Measurements from ENCODE around the gene RIMOC1. TPM values are rescaled to one million over a fixed set of nuclear protein-coding genes. Genes with fewer than 3 reads are reported as not detected.

Gene RIMOC1
- total and polyA plus RNA-seq, 10 of the 15 experiments (the other 5 are each of a cell fraction or from before 2014, with no cell fraction given) = 3.9 to 33.1 (median 16.0) TPM

DNA sequence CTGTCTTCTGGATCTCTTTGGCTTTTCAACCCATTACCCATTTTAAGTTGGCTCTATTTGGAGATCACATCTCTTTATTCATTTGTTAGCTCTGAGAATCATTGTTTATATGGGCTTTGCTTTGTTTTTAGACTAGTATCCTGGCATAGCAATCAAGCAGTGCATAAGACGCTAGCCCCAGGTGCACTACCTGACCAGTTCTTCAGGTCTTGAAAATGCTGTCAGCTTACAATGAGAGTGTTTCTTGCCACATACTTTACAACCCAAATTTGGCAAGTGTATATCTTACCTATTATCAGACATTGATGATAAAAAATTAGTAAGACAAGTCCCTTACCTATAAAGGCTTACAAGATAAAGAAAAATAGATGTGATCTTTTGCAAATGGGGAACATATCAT, 46.2 kb upstream of the RIMOC1 start:
- DNase-seq (ENCODE audit: low read depth, low spot score) (no peak), FAIRE-seq (no peak), ATAC-seq (no peak)
- ChIA-PET POLR2A (interaction anchor here (1.5 kb wide), 1 partner anchor 199 kb away, joined by 4 read pairs; no protein-coding TSS in a partner anchor), RAD21 (ENCODE audit: unreplicated experiment) (interaction anchor here (0.7 to 5.9 kb wide), 7 partner anchors 7 to 1021 kb away, joined by 3 to 127 read pairs (median 3); partner anchors contain the start of gene FBXO4), CTCF (interaction anchor here (0.6 to 11.0 kb wide), 11 partner anchors 9 to 909 kb away, joined by 3 to 300 read pairs (median 7); partner anchors contain the start of gene FBXO4), SMC1A (ENCODE audit: uncharacterized antibody, unreplicated experiment) (interaction anchor here (0.8 to 8.5 kb wide), 5 partner anchors 8 to 198 kb away, joined by 3 to 172 read pairs (median 5); no protein-coding TSS in a partner anchor)
- 100% methylated on average over 1 of the region's 1 CpG for WGBS (ENCODE audit: insufficient coverage, insufficient replicate concordance, low lambda C conversion rate, missing lambda C conversion rate)
- Histone ChIP-seq H3K4me1 (ENCODE audit: control insufficient read depth, insufficient read depth, low read length) (no peaks in the 10 kb centered on the region), H3K4me3 (no peak overlapping the region), H3K4me2 (ENCODE audit: control insufficient read depth, insufficient read depth) (no peak overlapping the region), H4K20me1 (ENCODE audit: control insufficient read depth, insufficient read depth) (no peaks in the 10 kb centered on the region), H3K36me3 (ENCODE audit: control insufficient read depth in 2 of 2, insufficient read depth in 2 of 2, low read length in 1 of 2) (peaks cover 0 to 16% of the 10 kb centered on the region in 2 experiments; a peak in 3 of 4 replicates), H3K9me3 (replicated peaks; ENCODE audit: control insufficient read depth, insufficient read depth, low read length) (no peaks in the 10 kb centered on the region), H3K27ac (ENCODE audit: control insufficient read depth, insufficient read depth) (no peak overlapping the region), H3K27me3 (replicated peaks in 1 of 2; ENCODE audit: control insufficient read depth in 2 of 2, insufficient read depth in 2 of 2, low read length in 1 of 2) (no peaks in the 10 kb centered on the region), H3K9ac (ENCODE audit: control insufficient read depth, insufficient read depth, low read length) (no peak overlapping the region), H2AFZ (ENCODE audit: control insufficient read depth, low read depth, low read length) (no peak overlapping the region), H3K79me2 (ENCODE audit: control insufficient read depth, insufficient read depth, low read length) (no peaks in the 10 kb centered on the region)
- TF ChIP-seq CHD4 (IDR thresholded peaks at IDR 0.05) = no peak
- TF ChIP-seq ZBED1 (IDR thresholded peaks at IDR 0.05; ENCODE audit: borderline replicate concordance) = no peak
- TF ChIP-seq ZNF217 (IDR thresholded peaks at IDR 0.05) = no peak
- TF ChIP-seq SUZ12 (IDR thresholded peaks at IDR 0.05; ENCODE audit: unreplicated experiment) = no peak
- TF ChIP-seq ZZZ3 (IDR thresholded peaks at IDR 0.05; ENCODE audit: control insufficient read depth, insufficient read length, low read depth) = no peak
- TF ChIP-seq SRF (IDR thresholded peaks at IDR 0.05; ENCODE audit: low read depth in 2 of 2, low read length in 2 of 2) = no peak
- TF ChIP-seq IKZF1 (conservative IDR thresholded peaks at IDR 0.05) = no peak
- no peak for TF ChIP-seq KLF5 (IDR thresholded peaks at IDR 0.05; ENCODE audit: partially characterized antibody)
- no peak for TF ChIP-seq TCF7 (IDR thresholded peaks at IDR 0.05; ENCODE audit: borderline replicate concordance)
- no peak for TF ChIP-seq CHD1 (IDR thresholded peaks at IDR 0.05; ENCODE audit: low read depth, low read length)
- TF ChIP-seq SMARCA5 (IDR thresholded peaks at IDR 0.05) = no peak
- TF ChIP-seq, protein P1, sequence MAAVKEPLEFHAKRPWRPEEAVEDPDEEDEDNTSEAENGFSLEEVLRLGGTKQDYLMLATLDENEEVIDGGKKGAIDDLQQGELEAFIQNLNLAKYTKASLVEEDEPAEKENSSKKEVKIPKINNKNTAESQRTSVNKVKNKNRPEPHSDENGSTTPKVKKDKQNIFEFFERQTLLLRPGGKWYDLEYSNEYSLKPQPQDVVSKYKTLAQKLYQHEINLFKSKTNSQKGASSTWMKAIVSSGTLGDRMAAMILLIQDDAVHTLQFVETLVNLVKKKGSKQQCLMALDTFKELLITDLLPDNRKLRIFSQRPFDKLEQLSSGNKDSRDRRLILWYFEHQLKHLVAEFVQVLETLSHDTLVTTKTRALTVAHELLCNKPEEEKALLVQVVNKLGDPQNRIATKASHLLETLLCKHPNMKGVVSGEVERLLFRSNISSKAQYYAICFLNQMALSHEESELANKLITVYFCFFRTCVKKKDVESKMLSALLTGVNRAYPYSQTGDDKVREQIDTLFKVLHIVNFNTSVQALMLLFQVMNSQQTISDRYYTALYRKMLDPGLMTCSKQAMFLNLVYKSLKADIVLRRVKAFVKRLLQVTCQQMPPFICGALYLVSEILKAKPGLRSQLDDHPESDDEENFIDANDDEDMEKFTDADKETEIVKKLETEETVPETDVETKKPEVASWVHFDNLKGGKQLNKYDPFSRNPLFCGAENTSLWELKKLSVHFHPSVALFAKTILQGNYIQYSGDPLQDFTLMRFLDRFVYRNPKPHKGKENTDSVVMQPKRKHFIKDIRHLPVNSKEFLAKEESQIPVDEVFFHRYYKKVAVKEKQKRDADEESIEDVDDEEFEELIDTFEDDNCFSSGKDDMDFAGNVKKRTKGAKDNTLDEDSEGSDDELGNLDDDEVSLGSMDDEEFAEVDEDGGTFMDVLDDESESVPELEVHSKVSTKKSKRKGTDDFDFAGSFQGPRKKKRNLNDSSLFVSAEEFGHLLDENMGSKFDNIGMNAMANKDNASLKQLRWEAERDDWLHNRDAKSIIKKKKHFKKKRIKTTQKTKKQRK (IDR thresholded peaks at IDR 0.05; ENCODE audit: low read depth, low read length) = no peak
- no peak for TF ChIP-seq STAT3 (IDR thresholded peaks at IDR 0.05; ENCODE audit: low read depth, low read length)
- TF ChIP-seq, protein P2, sequence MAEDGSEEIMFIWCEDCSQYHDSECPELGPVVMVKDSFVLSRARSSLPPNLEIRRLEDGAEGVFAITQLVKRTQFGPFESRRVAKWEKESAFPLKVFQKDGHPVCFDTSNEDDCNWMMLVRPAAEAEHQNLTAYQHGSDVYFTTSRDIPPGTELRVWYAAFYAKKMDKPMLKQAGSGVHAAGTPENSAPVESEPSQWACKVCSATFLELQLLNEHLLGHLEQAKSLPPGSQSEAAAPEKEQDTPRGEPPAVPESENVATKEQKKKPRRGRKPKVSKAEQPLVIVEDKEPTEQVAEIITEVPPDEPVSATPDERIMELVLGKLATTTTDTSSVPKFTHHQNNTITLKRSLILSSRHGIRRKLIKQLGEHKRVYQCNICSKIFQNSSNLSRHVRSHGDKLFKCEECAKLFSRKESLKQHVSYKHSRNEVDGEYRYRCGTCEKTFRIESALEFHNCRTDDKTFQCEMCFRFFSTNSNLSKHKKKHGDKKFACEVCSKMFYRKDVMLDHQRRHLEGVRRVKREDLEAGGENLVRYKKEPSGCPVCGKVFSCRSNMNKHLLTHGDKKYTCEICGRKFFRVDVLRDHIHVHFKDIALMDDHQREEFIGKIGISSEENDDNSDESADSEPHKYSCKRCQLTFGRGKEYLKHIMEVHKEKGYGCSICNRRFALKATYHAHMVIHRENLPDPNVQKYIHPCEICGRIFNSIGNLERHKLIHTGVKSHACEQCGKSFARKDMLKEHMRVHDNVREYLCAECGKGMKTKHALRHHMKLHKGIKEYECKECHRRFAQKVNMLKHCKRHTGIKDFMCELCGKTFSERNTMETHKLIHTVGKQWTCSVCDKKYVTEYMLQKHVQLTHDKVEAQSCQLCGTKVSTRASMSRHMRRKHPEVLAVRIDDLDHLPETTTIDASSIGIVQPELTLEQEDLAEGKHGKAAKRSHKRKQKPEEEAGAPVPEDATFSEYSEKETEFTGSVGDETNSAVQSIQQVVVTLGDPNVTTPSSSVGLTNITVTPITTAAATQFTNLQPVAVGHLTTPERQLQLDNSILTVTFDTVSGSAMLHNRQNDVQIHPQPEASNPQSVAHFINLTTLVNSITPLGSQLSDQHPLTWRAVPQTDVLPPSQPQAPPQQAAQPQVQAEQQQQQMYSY (CRISPR knock-in tag; IDR thresholded peaks at IDR 0.05) = no peak
- no TSS peak for BruUV-seq (replicated peaks)
- intact Hi-C loops (cut with micrococcal nuclease; ENCODE audit: unreplicated experiment) (loop anchor here (2.0 to 5.0 kb wide), 3 partner anchors 147 to 1029 kb away; no protein-coding TSS in a partner anchor), in situ Hi-C loops (cut with MboI) (loop anchor here (5.0 to 10.0 kb wide), 3 partner anchors 199 to 907 kb away; no protein-coding TSS in a partner anchor)
